Mucosa of descending colon (tissue), 3 donors: Measurements from ENCODE around the gene ST6GALNAC6. TPM values are rescaled to one million over a fixed set of nuclear protein-coding genes. Genes with fewer than 3 reads are reported as not detected.

Experiments used
- ATAC-seq: fragments of 200-7000 bp; cut with Tn5 transposase; one replicate; pipeline ENCODE4 v1.9.1; 2020; ENCODE audit warnings: mild to moderate bottlenecking, moderate library complexity
- DNase-seq, 3 donors: peaks; one replicate each; pipeline ENCODE4 v3.0.0-alpha.2; 2020
- H3K36me3 ChIP-seq: fragments of 200-600 bp; one replicate; pipeline ENCODE4 v1.8.0; 2021; ENCODE audit warnings: low read depth, mild to moderate bottlenecking
- H3K4me1 ChIP-seq: fragments of 200-600 bp; one replicate; pipeline ENCODE4 v1.8.0; 2021; ENCODE audit warnings: low read depth, mild to moderate bottlenecking
- H3K4me3 ChIP-seq: fragments of 200-600 bp; one replicate; pipeline ENCODE4 v1.8.0; 2021; ENCODE audit warnings: mild to moderate bottlenecking
- H3K9me3 ChIP-seq: fragments of 200-600 bp; one replicate; pipeline ENCODE4 v1.8.0; 2021; ENCODE audit warnings: mild to moderate bottlenecking
- intact Hi-C, 2 donors: fragments of 100-400 bp; cut with DNase I in 1 of 2; cut with micrococcal nuclease in 1 of 2; formaldehyde crosslinking; loops; one replicate each; pipeline versions ENCODE4 v1.11.0 to v1.11.1; 2022; cut with DNase I, micrococcal nuclease
- total RNA-seq, 3 donors: library from RNA; stranded (reverse); fragmentation: NEBNext Ultra II Directional in 2 of 3; extraction: Animal tissue kit (Norgen Biotek cat#: 25700) in 2 of 3; gene quantifications; one replicate each; pipeline versions ENCODE4 v1.2.1 to v1.2.4, GENCODE V29; 2021 to 2023
- TF ChIP-seq, protein P1 (sequence below): fragments of 200-600 bp; IDR thresholded peaks from one replicate; pipeline ENCODE4 v1.8.0; 2022; ENCODE audit warnings: antibody characterized with exemption, mild to moderate bottlenecking
- donor health status: DM: no; HTN: no; CAD: no; lungs with moderate emphysema.
- donor health status: DM: no; HTN: no; CAD: no.
- donor health status: DM: no; HTN: yes; CAD: no.

ST6GALNAC6 gene
- total RNA-seq, 3 donors from 2014 or later, result 121 to 266 (median 175) TPM

DNA sequence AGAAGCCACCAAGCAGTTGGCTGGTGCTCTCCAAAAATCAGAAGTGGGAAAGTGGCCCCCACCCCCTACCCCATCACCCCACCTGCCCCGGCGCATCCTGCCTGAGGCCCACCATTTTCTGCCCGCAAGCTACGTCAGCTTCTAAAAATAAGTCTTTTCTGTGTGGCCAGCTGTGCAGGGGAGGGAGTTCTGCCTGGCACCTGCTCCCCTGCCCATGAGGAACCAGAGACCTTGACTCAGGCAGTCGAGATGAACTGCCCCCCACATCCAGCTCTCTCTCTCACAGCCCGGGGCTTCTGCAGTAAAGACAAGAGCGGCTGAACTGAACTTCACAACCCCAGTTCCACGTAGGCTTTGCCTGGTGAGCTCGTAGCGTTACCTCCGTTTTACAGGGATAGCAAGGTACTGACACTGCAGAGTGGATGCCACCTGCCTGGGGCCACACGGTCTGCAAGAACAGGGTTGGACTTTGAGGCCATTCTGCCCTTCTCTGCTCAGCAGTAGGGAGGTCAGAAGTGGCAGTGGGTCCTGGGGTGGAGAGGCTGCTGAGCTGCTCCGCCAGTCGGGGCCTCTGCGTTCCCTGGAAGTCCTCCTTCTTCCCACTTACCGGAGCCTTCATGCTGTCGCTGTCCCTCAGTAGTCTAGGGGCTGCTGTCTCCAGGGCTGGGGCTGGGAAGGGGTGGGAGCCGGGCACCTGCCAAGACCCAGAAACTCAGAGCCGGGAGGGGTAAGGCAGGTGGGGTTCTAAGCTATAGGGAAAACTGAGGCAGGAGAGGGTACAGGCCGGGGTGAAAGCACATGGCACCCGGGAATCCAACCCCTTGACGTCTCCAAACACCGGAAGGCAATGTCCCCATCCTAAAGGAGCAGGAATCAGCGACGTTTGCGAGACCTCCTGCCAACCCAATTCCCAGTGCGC lies 16.7 kb upstream of the ST6GALNAC6 start:
- Histone ChIP-seq H3K4me3 (peak overlapping the region; percentile 27), H3K9me3 (no peaks in the 10 kb centered on the region), H3K36me3 (no peaks in the 10 kb centered on the region), H3K4me1 (peaks cover 48% of the 10 kb centered on the region)
- ATAC-seq (no peak), DNase-seq (peak in 1 of 3 donors; percentile 56)
- TF ChIP-seq, protein P1, sequence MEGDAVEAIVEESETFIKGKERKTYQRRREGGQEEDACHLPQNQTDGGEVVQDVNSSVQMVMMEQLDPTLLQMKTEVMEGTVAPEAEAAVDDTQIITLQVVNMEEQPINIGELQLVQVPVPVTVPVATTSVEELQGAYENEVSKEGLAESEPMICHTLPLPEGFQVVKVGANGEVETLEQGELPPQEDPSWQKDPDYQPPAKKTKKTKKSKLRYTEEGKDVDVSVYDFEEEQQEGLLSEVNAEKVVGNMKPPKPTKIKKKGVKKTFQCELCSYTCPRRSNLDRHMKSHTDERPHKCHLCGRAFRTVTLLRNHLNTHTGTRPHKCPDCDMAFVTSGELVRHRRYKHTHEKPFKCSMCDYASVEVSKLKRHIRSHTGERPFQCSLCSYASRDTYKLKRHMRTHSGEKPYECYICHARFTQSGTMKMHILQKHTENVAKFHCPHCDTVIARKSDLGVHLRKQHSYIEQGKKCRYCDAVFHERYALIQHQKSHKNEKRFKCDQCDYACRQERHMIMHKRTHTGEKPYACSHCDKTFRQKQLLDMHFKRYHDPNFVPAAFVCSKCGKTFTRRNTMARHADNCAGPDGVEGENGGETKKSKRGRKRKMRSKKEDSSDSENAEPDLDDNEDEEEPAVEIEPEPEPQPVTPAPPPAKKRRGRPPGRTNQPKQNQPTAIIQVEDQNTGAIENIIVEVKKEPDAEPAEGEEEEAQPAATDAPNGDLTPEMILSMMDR, result no peak
- intact Hi-C loops, result no loop called here

DNA sequence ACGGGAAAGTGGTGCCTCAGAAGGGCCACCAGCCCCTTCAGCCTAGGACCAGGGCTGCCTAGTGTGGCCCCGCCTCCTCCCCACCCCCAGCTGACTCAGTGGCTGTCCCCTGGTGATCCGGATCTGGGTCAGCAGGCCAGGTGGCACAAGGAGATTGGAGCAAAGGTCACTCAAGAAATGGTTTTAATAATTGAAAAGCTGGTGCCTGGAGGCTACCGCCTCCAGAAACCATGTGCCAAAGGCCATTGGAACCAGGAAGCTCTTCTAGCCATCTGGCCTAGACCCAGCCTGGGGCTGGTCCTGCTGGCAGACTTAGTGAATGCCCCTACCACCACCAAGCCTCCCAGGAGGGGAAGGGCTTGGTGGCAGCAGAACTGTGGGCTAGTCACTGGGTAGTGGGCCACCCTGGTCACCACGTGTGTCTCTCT lies 15.9 kb upstream of the ST6GALNAC6 start:
- DNase-seq (peak in 2 of 3 donors; percentile 56 to 71), ATAC-seq (peak; percentile 4)
- H3K4me1 ChIP-seq, result peaks cover 54% of the 10 kb centered on the region
- no peak overlapping the region for H3K4me3 ChIP-seq
- no peaks in the 10 kb centered on the region for H3K36me3 ChIP-seq
- TF ChIP-seq, protein P1, result no peak
- H3K9me3 ChIP-seq, result no peaks in the 10 kb centered on the region
- intact Hi-C loops, result no loop called here

GRCh38 chr9:127913682-127914081 lies 14.3 kb upstream of the ST6GALNAC6 start:
- peaks cover 48% of the 10 kb centered on the region for H3K4me1 ChIP-seq
- no peaks in the 10 kb centered on the region for H3K9me3 ChIP-seq
- H3K4me3 ChIP-seq, result no peak overlapping the region
- intact Hi-C loops, result no loop called here
- ATAC-seq (peak; percentile 15), DNase-seq (peak; percentile 54 to 79 (median 71))
- H3K36me3 ChIP-seq, result no peaks in the 10 kb centered on the region
- TF ChIP-seq, protein P1, result no peak

DNA sequence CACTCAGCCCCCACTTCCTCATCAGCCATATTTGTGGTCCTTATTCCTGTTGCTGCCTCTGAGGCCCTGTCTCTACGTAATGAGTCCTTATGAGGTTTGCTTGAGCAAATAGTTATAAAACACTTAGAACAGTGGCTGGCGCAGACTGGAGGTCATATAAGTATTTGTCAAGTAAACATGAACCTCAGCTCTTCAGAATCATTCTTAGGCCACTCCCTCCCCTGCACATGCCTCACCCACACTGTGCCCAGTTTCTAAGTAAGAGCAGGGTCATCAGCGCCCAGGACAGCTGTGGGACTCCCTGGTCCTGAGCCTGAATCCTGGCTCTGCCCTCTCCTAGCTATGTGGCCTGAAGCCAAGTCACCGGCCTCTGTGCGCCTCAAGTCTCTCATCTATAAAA lies 13.5 kb upstream of the ST6GALNAC6 start:
- DNase-seq (peak; percentile 81 to 87 (median 85)), ATAC-seq (peak; percentile 73)
- intact Hi-C loops, result no loop called here
- H3K4me3 ChIP-seq, result no peak overlapping the region
- TF ChIP-seq, protein P1, result no peak
- no peaks in the 10 kb centered on the region for H3K9me3 ChIP-seq
- H3K4me1 ChIP-seq, result peaks cover 45% of the 10 kb centered on the region
- no peaks in the 10 kb centered on the region for H3K36me3 ChIP-seq

- ATAC-seq, result no peak
- no peaks in the 10 kb centered on the region for H3K9me3 ChIP-seq
- H3K4me3 ChIP-seq, result no peak overlapping the region
- intact Hi-C loops, result no loop called here
- no peaks in the 10 kb centered on the region for H3K36me3 ChIP-seq
- DNase-seq, result peak in 1 of 3 donors; percentile 60
- TF ChIP-seq, protein P1, result no peak
- peaks cover 42% of the 10 kb centered on the region for H3K4me1 ChIP-seq
These were observed 12.9 kb upstream of the ST6GALNAC6 start for GRCh38 chr9:127912296-127912695.
